ENCODE data around the gene SERINC2.
"Not testable (repeated sequence)": the region's sequence is repeated elsewhere in the genome, so short reads cannot be mapped to it uniquely, and the experiment has no call there.

SERINC2 gene

GRCh38 chr1:31470794-31471315, 57.8 kb downstream of the SERINC2 start:
- DNase-seq (ENCODE audit: low read depth, low spot score): no peak

- DNase-seq (ENCODE audit: low read depth, low spot score): not testable (repeated sequence)
These were observed 58.7 kb downstream of the SERINC2 start for GRCh38 chr1:31471452-31472313.

GRCh38 chr1:31472314-31472651, 59.3 kb downstream of the SERINC2 start:
- DNase-seq (ENCODE audit: low read depth, low spot score): not testable (repeated sequence)

DNA sequence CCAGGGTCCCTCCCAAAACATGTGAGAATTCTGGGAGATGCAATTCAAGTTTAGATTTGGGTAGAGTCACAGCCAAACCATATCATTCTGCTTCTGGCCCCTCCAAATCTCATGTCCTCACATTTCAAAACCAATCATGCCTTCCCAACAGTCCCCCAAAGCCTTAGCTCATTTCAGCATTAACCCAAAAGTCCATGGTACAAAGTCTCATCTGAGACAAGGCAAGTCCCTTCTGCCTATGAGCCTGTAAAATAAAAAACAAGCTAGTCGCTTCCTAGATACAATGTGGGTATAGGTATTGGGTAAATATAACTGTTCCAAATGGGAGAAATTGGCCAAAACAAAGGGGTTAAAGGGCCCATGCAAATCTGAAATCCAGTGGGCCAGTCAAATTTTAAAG, 59.7 kb downstream of the SERINC2 start:
- DNase-seq (ENCODE audit: low read depth, low spot score): not testable (repeated sequence)

DNA sequence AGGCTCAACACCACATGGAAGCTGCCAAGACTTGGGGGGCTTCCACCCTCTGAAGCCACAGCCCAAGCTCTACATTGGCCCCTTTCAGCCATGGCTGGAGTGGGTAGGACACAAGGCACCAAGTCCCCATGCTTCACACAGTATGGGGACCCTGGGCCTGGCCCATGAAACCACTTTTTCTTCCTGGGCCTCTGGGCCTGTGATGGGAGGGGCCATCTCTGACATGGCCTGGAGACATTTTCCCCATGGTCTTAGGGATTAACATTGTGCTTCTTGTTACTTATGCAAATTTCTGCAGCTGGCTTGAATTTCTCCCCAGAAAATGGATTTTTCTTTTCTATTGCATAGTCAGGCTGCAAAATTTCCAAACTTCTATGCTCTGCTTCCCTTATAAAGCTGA, 60.5 kb downstream of the SERINC2 start:
- DNase-seq (ENCODE audit: low read depth, low spot score): not testable (repeated sequence)

- DNase-seq (ENCODE audit: low read depth, low spot score): not testable (repeated sequence)
These were observed 61.6 kb downstream of the SERINC2 start for GRCh38 chr1:31474567-31474966.

GRCh38 chr1:31476891-31477846, 64.2 kb downstream of the SERINC2 start:
- no peak for DNase-seq (ENCODE audit: low read depth, low spot score)

- no peak for DNase-seq (ENCODE audit: low read depth, low spot score)
These were observed 65.2 kb downstream of the SERINC2 start for GRCh38 chr1:31478167-31478566.

DNA sequence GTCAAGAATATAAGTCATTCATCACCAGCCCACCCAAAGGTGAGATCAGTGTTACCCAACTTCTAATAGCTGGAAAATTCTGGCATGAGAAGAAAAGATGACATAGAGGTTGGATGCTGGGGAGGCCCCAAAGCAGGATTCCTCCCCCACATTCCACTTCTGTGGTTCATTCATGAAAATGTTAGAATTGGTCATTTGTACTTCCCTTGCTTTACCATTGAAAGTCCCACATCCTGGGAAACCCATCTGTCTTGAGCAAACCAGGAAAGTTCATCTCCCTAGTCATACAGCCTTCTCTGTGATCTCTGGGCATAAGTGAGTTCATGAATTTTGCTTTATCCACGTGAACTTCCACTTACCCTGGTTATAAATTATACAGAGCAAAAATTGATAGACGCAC, 66.8 kb downstream of the SERINC2 start:
- DNase-seq (ENCODE audit: low read depth, low spot score): no peak

GRCh38 chr1:31480426-31480825, 67.4 kb downstream of the SERINC2 start:
- not testable (repeated sequence) for DNase-seq (ENCODE audit: low read depth, low spot score)

- no peak for DNase-seq (ENCODE audit: low read depth, low spot score)
These were observed 69.5 kb downstream of the SERINC2 start for GRCh38 chr1:31482482-31483011.

DNA sequence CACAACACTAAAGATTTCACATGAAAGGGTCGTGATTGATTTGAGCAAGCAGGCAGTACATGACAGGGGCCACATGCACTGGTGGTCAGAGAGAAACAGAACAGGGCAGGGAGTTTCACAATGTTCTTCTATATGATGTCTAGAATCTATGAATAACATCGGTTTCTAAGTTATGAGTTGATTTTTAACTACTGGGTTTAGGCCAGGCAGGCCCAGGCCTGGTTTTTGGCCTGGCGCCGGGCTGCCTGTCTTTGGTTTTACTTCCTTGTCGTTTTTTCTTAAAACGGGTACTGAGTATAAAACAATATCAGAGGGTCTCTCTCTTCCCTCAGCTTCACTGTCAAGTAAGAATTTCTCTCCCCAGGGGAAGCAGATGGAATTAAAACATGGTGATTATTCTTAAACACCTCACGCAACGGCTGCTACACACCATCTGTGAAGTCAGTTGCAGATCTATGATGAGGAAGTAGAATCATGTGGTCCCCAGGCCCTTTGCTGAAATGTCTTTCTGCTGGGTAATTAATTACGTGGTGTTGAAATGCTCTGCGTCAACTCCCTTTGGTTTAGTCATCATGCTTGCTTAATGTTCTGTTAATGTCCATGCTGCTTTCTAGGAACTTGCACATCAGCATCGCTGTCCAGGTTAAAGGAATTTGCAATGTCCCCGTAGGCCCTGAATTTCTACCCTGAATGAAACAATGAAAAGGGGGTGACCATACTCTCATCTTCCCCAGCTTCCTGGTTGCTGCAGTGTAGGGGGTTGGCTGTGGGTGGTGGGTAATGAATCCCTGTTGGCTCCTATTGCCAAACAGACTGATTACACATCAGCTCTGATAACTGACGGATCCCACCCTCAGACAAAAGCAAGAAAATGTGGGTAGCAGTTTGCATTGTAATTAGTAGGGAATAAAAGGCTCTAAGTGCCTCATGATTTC, 70.3 kb downstream of the SERINC2 start:
- no peak for DNase-seq (ENCODE audit: low read depth, low spot score)

Measured in brain pericyte (primary cell).